Activated naive CD8-positive, alpha-beta T cell treated with anti-CD3 and anti-CD28 coated beads, Interleukin-2, amount 10 ng/mL, durations not matched to agents 7 days and 5 days (primary cell): ENCODE data around the gene ABHD2. TPM values are rescaled to one million over a fixed set of nuclear protein-coding genes. Genes with fewer than 3 reads are reported as not detected.

Experiments
- ATAC-seq: fragments of 150-1000 bp; cut with Tn5 transposase; one replicate; pipeline ENCODE4 v1.10.0; 2021; ENCODE audit warnings: low read depth, moderate library complexity
- POLR2A ChIA-PET: fragments of 350-600 bp; sonication (Branson Sonifier 250); formaldehyde crosslinking; loops from one replicate; lab custom pipeline; 2021; ENCODE audit warnings: antibody characterized with exemption; lab: Charles Lee
- DNase-seq: peaks from one replicate; pipeline ENCODE4 v3.0.0; 2021
- H3K27ac Mint-ChIP-seq: one replicate; pipeline ENCODE4 v1.8.0; 2022; ENCODE audit warnings: mild to moderate bottlenecking, mixed read lengths
- H3K27me3 Mint-ChIP-seq: one replicate; pipeline ENCODE4 v1.8.0; 2022; ENCODE audit warnings: mild to moderate bottlenecking, moderate library complexity, mixed read lengths
- H3K36me3 Mint-ChIP-seq: one replicate; pipeline ENCODE4 v1.8.0; 2021; ENCODE audit warnings: mild to moderate bottlenecking, mixed read lengths
- H3K4me1 Mint-ChIP-seq: one replicate; pipeline ENCODE4 v1.8.0; 2021; ENCODE audit warnings: mixed read lengths
- H3K4me3 Mint-ChIP-seq: one replicate; pipeline ENCODE4 v1.8.0; 2022; ENCODE audit warnings: mild to moderate bottlenecking, moderate library complexity, mixed read lengths
- H3K9me3 Mint-ChIP-seq: one replicate; pipeline ENCODE4 v1.8.0; 2021; ENCODE audit warnings: mixed read lengths
- total RNA-seq, 2 experiments: library from RNA; stranded (reverse); gene quantifications; one replicate each; pipeline ENCODE4 v1.2.3, GENCODE V29; 2021

The ABHD2 gene
- total RNA-seq, 2 experiments from 2014 or later: 54.1 to 62.8 TPM

DNA sequence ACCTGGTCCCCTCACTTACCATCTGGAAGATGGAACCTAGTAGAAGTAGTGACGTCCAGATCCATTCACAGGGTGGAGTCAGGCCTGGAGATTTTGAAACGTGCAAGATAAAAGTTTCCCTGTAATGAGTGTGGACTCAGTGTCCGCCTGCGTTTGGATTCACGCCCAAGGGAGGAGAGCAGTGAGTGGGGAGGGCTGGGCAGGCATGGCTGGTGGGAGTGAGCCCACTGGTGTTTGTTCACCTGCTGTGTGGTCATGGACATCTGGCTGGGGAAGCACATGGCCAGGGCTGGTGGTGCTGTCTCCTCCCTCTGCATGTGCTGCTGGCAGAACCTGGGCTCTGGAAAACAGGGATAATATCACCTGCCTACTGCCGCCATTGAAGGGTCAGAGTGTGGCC, 96.1 kb downstream of the ABHD2 start:
- no peak for ATAC-seq
- no peaks in the 10 kb centered on the region for H3K9me3 Mint-ChIP-seq
- no peaks in the 10 kb centered on the region for H3K27me3 Mint-ChIP-seq
- POLR2A ChIA-PET: no interaction called here
- no peaks in the 10 kb centered on the region for H3K4me1 Mint-ChIP-seq
- DNase-seq: no peak
- H3K4me3 Mint-ChIP-seq: no peak overlapping the region
- peaks cover 7% of the 10 kb centered on the region for H3K36me3 Mint-ChIP-seq
- no peak overlapping the region for H3K27ac Mint-ChIP-seq

DNA sequence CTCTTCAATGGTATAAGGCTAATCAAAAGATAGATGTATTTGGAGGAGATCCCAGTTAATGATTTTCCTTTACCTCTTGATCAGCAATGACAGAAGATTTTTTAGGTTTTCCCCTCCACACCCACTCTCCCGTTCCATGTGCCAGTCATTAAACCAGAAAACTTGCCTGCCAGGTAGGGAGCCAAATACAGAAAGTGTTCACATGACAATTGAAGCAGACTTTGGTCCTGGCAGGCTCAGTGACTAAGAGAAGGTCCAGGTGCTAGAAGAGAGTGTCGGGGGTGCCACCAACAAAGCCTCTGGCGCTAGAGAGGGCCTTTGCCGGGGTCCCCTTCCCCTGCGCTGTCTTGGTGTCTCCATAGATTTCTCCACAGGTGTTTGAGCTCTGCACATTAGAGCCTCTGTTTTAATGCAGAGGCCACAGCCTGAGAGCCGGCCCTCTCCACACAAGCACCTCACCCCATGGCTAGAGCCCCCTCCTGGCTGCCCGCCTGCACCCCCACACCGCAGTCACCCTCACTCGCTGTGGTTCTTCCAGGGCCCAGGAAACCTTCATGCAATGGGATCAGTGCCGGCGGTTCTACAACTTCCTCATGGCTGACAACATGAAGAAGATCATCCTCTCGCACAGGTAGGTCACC, 96.8 kb downstream of the ABHD2 start:
- ATAC-seq (no peak), DNase-seq (no peak)
- Mint-ChIP-seq H3K4me1 (no peaks in the 10 kb centered on the region), H3K27ac (no peak overlapping the region), H3K36me3 (peaks cover 7% of the 10 kb centered on the region), H3K27me3 (no peaks in the 10 kb centered on the region), H3K4me3 (no peak overlapping the region), H3K9me3 (no peaks in the 10 kb centered on the region)
- POLR2A ChIA-PET: no interaction called here

DNA sequence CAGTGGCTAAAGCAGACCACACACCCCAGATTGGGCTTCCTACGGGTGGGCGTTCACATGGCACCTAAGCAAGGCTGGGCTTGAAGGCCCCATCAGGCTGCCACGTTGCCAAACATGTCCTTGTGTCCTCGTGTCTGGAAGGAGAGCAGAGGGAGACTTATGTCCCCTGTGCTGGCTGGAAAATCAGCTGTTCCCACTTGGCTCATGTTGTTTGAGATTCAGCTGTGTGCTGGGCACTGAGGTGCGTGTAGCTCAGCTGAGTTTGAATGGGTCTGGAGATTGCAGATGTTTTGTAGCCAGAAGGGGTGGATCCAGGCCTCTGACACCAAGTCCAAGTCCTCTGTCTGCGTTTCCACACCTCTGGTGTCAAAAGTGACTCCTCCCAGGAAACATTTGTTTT, 98.5 kb downstream of the ABHD2 start:
- peaks cover 12% of the 10 kb centered on the region for H3K36me3 Mint-ChIP-seq
- H3K27me3 Mint-ChIP-seq: no peaks in the 10 kb centered on the region
- no peak for ATAC-seq
- H3K9me3 Mint-ChIP-seq: no peaks in the 10 kb centered on the region
- H3K4me1 Mint-ChIP-seq: no peaks in the 10 kb centered on the region
- DNase-seq: no peak
- POLR2A ChIA-PET: no interaction called here
- no peak overlapping the region for H3K4me3 Mint-ChIP-seq
- H3K27ac Mint-ChIP-seq: no peak overlapping the region

GRCh38 chr15:89187301-89187985, 99.2 kb downstream of the ABHD2 start:
- Mint-ChIP-seq H3K4me3 (no peak overlapping the region), H3K9me3 (no peaks in the 10 kb centered on the region), H3K4me1 (no peaks in the 10 kb centered on the region), H3K27ac (no peak overlapping the region), H3K36me3 (peaks cover 15% of the 10 kb centered on the region), H3K27me3 (no peaks in the 10 kb centered on the region)
- DNase-seq (no peak), ATAC-seq (no peak)
- POLR2A ChIA-PET: no interaction called here

DNA sequence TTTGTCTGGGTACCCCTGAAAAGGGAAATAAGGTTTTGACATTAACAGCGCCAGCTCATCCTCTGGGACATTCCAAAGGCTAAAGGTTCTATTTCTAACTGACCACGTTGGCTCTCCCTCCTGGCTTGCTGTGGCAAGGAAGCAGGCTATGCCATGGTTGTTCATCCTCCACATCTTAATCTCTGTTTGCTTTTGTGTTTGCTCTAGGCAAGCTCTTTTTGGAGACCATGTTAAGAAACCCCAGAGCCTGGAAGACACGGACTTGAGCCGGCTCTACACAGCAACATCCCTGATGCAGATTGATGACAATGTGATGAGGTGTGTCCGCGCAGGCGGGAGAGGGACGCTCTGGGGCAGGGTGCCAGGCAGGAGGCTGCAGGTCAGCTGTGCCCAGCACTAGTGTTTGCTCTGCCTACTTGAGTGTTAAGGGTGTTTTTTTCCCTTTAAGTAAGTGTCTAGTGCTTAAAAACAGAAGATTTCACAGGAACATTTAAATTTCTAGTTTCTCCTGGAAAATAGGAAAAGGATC, 99.8 kb downstream of the ABHD2 start:
- no peak overlapping the region for H3K27ac Mint-ChIP-seq
- no peaks in the 10 kb centered on the region for H3K9me3 Mint-ChIP-seq
- no peak overlapping the region for H3K4me3 Mint-ChIP-seq
- H3K36me3 Mint-ChIP-seq: peaks cover 16% of the 10 kb centered on the region
- no peaks in the 10 kb centered on the region for H3K4me1 Mint-ChIP-seq
- ATAC-seq (no peak), DNase-seq (no peak)
- H3K27me3 Mint-ChIP-seq: no peaks in the 10 kb centered on the region
- POLR2A ChIA-PET: no interaction called here

DNA sequence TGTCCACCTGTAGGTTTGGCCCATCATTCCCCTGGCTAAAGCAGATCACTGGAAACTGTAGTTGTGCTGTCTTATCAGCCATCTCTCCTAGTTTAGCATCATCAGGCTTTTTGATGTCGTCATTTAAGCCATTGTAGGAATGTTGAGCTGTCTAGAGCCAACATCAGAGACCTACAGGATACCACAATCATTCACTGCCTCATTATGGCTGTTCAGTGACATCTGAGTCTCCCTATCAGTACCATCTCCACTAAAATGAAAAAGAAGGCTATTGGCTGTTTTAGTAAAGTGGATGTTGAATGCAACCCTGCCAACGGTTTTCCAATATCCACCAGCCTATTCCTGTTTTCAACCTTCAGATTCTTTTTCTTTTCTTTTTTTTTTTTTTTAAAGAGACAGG, 103.9 kb downstream of the ABHD2 start:
- Mint-ChIP-seq H3K9me3 (no peaks in the 10 kb centered on the region), H3K27me3 (no peaks in the 10 kb centered on the region), H3K4me1 (peaks cover 1% of the 10 kb centered on the region), H3K36me3 (peaks cover 23% of the 10 kb centered on the region), H3K27ac (no peak overlapping the region), H3K4me3 (no peak overlapping the region)
- POLR2A ChIA-PET: no interaction called here
- ATAC-seq (no peak), DNase-seq (no peak)

- Mint-ChIP-seq H3K27ac (no peak overlapping the region), H3K36me3 (peaks cover 26% of the 10 kb centered on the region), H3K9me3 (no peaks in the 10 kb centered on the region), H3K27me3 (no peaks in the 10 kb centered on the region), H3K4me3 (no peak overlapping the region), H3K4me1 (peaks cover 3% of the 10 kb centered on the region)
- ATAC-seq (no peak), DNase-seq (no peak)
- POLR2A ChIA-PET: interaction anchor here (0.9 kb wide), 1 partner anchor 10 kb away, joined by 3 read pairs; no protein-coding TSS in a partner anchor
Observed at GRCh38 chr15:89192766-89193165, 104.5 kb downstream of the ABHD2 start.

DNA sequence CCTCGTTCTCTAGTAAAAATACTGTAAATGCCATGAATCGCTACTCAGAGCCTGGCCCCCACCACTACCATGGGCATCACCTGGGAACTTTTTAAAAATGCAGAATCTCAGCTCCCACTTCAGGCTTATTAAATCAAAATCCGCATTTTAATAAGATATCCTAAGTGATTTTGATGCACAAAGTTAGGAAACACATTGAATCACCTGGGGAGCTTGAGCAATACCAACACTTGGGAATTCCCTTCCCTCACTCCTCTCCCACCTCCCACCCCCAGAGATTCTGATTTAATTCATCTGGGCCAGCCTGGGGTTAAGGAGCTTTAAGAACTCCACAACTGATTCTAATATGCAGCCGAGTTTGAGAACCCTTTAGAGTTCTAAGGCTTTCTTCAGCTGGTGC, 106.4 kb downstream of the ABHD2 start:
- Mint-ChIP-seq H3K27ac (no peak overlapping the region), H3K4me3 (no peak overlapping the region), H3K36me3 (peaks cover 25% of the 10 kb centered on the region), H3K4me1 (peaks cover 3% of the 10 kb centered on the region), H3K27me3 (no peaks in the 10 kb centered on the region), H3K9me3 (no peaks in the 10 kb centered on the region)
- DNase-seq: no peak
- POLR2A ChIA-PET: no interaction called here
- ATAC-seq: no peak

- POLR2A ChIA-PET: no interaction called here
- no peak for DNase-seq
- no peaks in the 10 kb centered on the region for H3K27me3 Mint-ChIP-seq
- no peak overlapping the region for H3K4me3 Mint-ChIP-seq
- peaks cover 26% of the 10 kb centered on the region for H3K36me3 Mint-ChIP-seq
- no peaks in the 10 kb centered on the region for H3K9me3 Mint-ChIP-seq
- H3K27ac Mint-ChIP-seq: no peak overlapping the region
- peaks cover 3% of the 10 kb centered on the region for H3K4me1 Mint-ChIP-seq
- ATAC-seq: no peak
Observed at GRCh38 chr15:89195836-89196235, 107.6 kb downstream of the ABHD2 start.

DNA sequence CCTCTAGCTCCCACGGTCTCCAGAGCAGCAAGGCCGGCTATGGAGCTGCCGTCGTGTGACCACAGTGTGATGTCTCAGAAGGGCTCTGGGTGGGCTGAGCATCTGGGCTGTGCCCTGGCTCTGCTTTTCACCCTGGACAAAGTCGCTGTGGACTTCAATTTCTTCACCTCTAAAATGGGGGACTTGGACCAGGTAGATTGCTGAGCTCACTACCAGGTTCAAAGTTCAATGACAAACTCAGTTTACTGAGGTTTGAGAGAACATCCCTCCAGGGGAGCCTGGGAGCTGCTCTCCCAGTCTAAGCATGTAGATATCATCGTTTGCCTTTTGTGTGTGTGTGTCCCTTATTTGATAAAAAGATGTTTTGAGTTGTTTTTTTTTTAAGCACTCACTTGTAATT, 108.0 kb downstream of the ABHD2 start:
- H3K27me3 Mint-ChIP-seq: no peaks in the 10 kb centered on the region
- no peak for DNase-seq
- no peak overlapping the region for H3K4me3 Mint-ChIP-seq
- H3K9me3 Mint-ChIP-seq: no peaks in the 10 kb centered on the region
- ATAC-seq: no peak
- H3K4me1 Mint-ChIP-seq: peaks cover 3% of the 10 kb centered on the region
- POLR2A ChIA-PET: no interaction called here
- H3K27ac Mint-ChIP-seq: no peak overlapping the region
- peaks cover 24% of the 10 kb centered on the region for H3K36me3 Mint-ChIP-seq

GRCh38 chr15:89196994-89197393, 108.7 kb downstream of the ABHD2 start:
- no peaks in the 10 kb centered on the region for H3K27me3 Mint-ChIP-seq
- POLR2A ChIA-PET: no interaction called here
- no peak overlapping the region for H3K27ac Mint-ChIP-seq
- DNase-seq: no peak
- H3K9me3 Mint-ChIP-seq: no peaks in the 10 kb centered on the region
- ATAC-seq: no peak
- peaks cover 5% of the 10 kb centered on the region for H3K4me1 Mint-ChIP-seq
- peaks cover 23% of the 10 kb centered on the region for H3K36me3 Mint-ChIP-seq
- H3K4me3 Mint-ChIP-seq: no peak overlapping the region

GRCh38 chr15:89197503-89197971, 109.3 kb downstream of the ABHD2 start:
- peaks cover 6% of the 10 kb centered on the region for H3K4me1 Mint-ChIP-seq
- H3K27me3 Mint-ChIP-seq: no peaks in the 10 kb centered on the region
- no peak for DNase-seq
- POLR2A ChIA-PET: no interaction called here
- H3K27ac Mint-ChIP-seq: no peak overlapping the region
- H3K9me3 Mint-ChIP-seq: no peaks in the 10 kb centered on the region
- no peak overlapping the region for H3K4me3 Mint-ChIP-seq
- peak; percentile 58 for ATAC-seq
- H3K36me3 Mint-ChIP-seq: peaks cover 24% of the 10 kb centered on the region

DNA sequence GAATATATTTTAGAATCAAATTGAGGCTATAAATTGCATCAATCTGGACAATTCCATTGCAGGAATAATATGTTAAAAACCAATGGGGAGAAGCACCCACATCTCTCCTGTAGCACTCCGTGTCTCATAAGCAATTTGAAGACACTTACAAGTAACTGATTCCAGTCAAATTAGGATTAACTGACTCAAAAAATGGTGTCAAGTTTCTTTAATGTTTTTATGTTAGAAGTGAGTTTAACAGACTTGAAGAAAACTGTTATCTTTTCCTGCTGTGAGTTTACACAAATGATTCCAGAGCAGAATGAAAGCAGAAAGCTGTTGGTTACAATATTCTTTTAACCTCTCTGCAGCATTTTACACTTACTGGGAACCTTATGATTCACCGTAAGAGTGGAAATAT, 109.9 kb downstream of the ABHD2 start:
- Mint-ChIP-seq H3K4me1 (peaks cover 6% of the 10 kb centered on the region), H3K27ac (no peak overlapping the region)

DNA sequence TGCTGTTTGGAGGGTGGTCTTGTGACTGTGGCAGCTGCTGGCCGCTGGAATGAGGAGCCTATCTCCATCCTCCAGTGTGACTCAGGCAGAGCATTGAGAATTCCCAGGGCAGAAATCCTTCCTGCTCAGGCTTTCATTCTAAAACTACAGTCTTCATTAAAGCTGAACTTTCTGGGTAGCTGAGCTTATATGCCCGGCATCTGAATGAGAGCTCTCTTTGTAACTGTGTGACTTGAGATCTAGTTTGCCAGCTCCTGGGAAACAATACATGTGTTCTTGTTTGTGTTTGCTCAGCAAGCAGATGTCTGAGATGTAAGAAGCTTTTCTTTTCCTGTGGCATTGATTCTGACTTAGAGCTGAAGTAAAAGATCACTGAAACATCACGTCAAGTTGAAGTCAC, 110.7 kb downstream of the ABHD2 start:
- Mint-ChIP-seq H3K36me3 (peaks cover 22% of the 10 kb centered on the region), H3K4me1 (peaks cover 12% of the 10 kb centered on the region), H3K27me3 (no peaks in the 10 kb centered on the region), H3K9me3 (no peaks in the 10 kb centered on the region), H3K27ac (no peak overlapping the region), H3K4me3 (no peak overlapping the region)
- DNase-seq: no peak
- POLR2A ChIA-PET: no interaction called here
- ATAC-seq: no peak

More for the DNA sequence above, 109.9 kb downstream of the ABHD2 start:
- no peaks in the 10 kb centered on the region for H3K9me3 Mint-ChIP-seq
- ATAC-seq: no peak
- POLR2A ChIA-PET: no interaction called here
- peaks cover 21% of the 10 kb centered on the region for H3K36me3 Mint-ChIP-seq
- DNase-seq: no peak
- H3K27me3 Mint-ChIP-seq: no peaks in the 10 kb centered on the region
- no peak overlapping the region for H3K4me3 Mint-ChIP-seq
